HG03457 (cell line): ENCODE measurements around the gene TMEM131L.
"Not testable (repeated sequence)": the region's sequence is repeated elsewhere in the genome, so short reads cannot be mapped to it uniquely, and the experiment has no call there.

Experiments used
- ATAC-seq: cut with Tn5 transposase; IDR thresholded peaks from one replicate; pipeline ENCODE4 v1.9.1; 2021; ENCODE audit warnings: moderate number of reproducible peaks; ENCODE audit not compliant: unreplicated experiment

TMEM131L gene

DNA sequence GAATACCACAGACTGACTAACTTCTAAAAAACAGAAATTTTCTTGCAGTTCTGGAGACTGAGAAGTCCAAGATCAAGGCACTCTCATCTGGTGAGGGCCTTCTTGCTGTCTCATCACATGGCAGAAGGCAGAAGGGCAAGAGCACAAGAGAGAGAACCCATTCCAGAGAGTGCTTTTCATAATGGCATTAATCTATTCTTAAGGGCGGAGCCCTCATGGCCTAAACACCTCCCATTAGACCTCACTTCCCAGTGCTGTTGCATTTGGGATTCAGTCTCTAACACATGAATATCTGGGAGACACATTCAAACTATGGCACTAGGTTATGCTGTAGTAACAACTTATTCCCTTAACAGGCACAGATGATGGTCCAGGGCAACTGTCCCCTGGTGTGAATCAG lies 180.8 kb downstream of the TMEM131L start:
- no peak for ATAC-seq

DNA sequence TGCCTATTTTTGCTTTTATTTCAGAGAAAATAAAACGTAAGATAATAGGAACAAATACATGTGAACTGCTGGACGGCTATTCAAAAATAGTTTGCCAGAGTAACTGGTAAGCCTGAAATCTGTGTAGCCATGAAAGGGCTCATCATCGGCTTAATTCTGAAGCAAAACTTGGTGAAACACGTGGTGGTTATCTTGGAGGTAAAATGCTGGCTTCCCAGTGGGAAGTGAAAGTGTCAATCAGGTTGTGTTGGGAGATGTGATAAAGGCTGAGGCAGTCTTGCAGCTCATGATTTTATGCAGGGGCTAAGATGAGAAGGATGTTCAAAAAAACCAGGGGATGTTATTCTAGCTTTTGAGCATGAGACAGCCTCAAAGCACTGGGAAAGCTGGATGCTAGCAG lies 181.8 kb downstream of the TMEM131L start:
- ATAC-seq: no peak

DNA sequence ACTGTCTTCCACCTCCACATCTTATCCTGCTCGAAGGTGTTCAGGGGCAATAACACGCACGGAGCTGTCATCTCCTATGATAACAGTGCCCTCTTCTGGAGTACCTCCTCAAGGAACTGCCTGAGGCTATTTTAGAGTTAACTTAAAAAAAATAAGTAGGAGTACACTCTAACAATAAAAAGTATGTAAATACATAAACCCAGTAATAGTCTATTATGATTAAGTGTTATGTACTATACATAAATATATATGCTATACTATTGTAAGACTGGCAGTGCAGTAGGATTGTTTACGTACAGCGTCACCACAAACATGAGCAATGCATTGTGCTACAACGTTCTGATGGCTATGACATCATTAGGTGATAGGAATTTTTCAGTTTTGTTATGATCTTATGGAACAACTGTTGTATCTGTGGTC lies 183.4 kb downstream of the TMEM131L start:
- ATAC-seq: no peak

- no peak for ATAC-seq
Observed at GRCh38 chr4:153651116-153651515, 185.0 kb downstream of the TMEM131L start.

DNA sequence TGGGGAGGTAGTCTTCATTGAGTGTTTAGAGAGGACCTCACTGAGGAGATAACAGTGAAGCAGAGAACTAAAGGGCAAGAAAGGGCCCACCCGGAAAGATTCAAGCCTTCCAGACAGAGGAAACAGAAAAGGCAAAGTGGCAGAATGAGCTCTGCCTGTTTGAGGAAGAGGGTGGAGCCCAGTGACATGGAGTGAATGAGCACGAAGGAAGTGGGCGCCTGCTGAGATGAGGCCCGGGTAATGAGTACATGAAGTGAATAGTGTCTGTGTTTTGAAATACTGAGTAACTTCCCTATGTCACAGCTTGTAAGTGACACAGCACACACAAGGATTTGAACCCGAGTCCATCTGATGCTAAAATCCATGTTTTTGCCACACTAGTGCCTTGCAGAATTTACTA lies 185.4 kb downstream of the TMEM131L start:
- no peak for ATAC-seq

DNA sequence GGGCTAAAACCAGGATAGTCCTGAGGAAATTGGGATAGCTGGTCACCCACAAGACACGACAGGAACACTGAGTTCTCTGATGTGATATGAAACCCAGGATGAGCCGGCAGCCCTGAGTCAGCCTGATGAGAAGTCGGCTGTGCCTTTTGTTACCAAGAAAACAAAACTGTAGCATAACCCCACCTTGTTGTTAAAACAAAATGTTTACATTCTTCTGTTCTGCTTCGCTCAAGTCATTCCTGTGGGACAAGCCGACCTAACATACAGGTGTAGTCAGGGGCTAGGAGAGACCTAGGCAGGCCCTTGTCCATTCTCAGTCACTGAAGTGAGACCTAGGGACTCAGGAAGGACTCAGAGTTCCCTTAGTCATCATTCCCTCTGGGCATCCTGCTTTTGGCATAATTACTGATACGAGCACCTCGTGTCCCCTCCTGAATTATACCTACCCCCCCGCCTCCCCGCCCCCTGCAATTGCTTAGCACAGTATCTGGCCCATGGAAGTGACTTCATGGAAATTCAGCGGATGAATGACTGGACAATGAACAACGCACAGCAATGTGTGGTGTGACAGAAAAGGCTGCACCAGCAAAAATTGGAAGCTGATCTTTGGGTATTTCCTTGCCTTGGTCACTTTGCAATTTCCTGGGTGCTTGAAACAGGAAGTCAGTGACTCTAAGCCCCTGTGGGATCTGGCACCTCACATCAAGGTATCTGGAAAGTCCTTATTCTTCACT lies 186.1 kb downstream of the TMEM131L start:
- no peak for ATAC-seq

- no peak for ATAC-seq
Observed at GRCh38 chr4:153655002-153655541, 188.9 kb downstream of the TMEM131L start.

DNA sequence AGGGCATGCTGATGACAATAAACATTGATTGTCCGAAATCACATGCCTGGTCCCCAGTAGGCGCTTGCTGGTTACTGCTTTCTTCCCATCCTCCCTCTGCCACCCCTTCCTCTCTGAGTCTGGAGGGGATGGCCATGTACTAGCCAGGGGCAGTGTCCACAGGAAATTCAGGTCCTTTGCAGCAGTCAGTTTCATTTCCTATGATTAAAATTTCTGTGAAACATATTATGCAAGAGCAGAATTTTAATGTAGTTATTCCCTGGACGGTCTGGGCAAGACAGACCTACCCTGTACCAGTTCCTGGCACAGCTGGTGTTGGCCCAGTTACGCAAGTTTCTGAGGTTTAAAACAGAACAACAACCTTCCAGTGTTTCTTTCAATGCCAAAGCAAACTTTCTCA lies 189.8 kb downstream of the TMEM131L start:
- ATAC-seq: no peak

DNA sequence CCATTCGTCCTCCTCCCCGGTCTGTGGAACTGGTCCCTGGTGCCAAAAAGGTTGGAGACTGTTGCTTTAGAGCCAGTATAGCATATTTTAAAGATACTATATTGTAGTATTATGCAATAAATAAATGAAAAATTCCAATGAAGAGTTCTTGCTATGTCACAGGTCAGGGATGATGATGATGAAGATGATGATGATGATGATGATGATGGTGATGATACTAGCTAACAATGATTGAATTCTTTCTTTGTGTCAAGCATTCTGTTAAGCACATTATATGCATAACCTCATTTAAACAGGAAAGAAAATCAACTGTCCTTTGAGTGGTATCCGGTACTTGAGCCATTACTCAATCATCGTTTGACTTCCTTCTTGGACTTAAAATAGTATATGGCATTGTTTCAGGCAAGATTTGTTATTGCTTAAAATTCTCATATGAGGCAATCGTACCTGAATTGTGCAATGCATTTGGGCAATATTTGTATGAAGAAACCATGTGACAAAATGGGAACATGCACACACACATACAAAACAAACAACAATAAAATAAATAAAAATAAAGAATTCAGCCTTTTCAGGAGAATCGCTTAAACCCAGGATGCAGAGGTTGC lies 195.2 kb downstream of the TMEM131L start:
- no peak for ATAC-seq

- no peak for ATAC-seq
Observed at GRCh38 chr4:153661908-153662307, 195.7 kb downstream of the TMEM131L start.

- ATAC-seq: no peak
Observed at GRCh38 chr4:153663667-153664066, 197.5 kb downstream of the TMEM131L start.

GRCh38 chr4:153666505-153666904 lies 200.3 kb downstream of the TMEM131L start:
- not testable (repeated sequence) for ATAC-seq

DNA sequence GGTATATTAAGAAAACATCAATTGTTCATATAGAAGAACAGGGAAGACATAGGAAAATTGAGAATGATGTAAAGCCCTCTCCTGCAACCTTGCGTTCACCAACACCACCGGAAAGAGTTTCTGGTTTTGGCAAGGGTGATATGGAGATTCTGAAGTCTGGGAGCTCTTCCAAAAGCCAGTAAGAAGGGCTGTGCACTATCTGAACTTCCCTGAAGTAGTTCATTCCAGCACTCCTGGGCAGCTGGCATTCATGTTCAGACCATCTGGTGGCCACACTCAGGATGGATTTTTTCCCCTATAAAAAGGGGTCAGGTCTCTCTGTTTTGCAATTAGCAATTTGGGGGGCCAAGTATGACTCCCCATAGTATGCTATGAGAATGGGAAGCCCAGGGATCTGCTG lies 202.5 kb downstream of the TMEM131L start:
- ATAC-seq: no peak

DNA sequence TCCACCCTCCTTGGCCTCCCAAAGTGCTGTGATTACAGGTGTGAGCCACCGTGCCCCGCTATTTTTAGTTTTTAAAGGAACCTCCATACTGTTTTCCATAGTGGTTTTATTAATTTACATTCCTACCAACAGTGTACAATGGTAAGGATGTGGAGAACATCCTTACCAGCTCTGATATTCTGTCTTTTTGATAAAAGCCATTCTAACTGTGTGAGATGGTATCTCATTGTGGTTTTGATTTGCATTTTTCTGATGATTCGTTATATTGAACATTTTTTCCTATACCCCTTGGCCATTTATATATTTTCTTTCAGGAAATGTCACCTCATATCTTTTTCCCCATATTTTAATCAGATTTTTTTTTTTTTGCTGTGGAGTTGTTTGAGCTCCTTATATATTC lies 203.7 kb downstream of the TMEM131L start:
- ATAC-seq: no peak

- ATAC-seq: no peak
Observed at GRCh38 chr4:153676486-153676885, 210.3 kb downstream of the TMEM131L start.

DNA sequence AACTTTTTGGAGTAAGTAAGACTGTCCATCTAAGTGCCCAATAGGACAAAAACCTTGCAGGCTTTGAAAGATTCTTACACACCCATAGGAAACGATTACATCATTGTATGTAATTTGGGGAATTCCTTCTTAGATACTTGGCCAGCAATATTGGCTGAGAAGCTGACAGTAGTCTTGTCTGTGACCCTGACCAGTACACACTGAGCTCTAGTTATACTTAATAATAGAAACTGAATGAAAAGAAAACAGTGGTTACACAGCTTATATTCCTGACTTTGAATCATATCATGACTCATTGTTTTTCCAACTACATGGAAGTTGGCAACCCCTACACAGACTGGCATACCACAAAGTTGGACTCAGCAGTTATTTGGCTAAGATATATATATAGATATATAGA lies 210.8 kb downstream of the TMEM131L start:
- ATAC-seq: no peak

DNA sequence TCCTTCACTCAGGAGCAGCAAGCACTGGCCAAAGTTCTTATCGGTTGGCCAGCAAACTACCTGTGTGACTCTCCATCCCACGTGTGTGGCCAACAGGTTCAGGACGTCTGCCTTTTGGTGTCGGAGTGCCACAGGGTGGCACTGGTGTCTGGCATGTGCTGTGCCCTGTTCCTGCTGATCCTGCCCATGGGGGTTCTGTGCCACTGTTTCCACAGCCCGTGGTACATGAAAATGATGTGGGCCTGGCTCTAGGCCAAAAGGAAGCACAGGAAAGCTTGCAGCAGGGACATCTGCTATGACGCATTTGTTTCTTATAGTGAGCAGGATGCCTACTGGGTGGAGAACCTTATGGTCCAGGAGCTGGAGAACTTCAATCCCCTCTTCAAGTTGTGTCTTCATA lies 213.3 kb downstream of the TMEM131L start:
- no peak for ATAC-seq

- ATAC-seq: no peak
Observed at GRCh38 chr4:153683763-153684181, 217.6 kb downstream of the TMEM131L start.

DNA sequence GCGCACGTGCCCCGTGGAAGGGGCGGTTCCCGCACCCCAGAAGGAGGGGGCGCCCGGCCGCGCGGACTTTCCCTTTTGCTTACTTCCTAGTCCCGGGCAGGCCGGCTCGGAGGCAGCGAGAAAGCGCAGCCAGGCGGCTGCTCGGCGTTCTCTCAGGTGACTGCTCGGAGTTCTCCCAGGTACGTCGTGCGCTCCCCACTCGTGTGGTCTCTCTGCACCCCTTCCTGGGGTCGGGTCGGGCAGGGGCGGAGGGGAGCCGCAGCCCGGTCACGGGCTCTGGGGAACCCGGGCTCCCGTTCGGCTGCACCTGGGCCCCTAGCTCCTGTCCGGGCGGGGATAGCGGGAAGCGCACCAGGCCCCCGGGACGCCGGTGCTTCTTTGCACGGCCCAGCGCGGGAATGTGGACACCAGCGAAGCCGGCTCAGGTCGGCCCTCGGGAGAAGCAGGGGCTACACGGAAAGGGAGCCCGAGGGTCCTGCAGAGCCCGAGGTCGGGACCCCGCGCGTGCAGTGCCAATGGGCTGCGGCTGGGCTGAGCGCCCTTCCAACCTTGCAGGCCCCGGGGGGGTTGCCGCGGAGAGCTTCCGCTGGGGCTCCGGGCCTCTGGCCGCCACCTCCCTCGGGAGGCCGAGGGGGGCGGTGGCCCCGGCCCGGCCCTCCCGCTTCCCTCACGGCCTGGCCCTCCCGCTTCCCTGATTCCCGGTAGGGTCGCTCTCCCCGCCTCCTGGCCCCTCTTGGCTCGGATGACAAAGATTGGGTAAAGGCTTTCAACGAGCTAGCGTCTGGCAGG lies 218.2 kb downstream of the TMEM131L start, which contains the start of gene TLR2:
Gene TLR2, plus strand, starts transcription at position 99 of the 789 bp plus-strand sequence. CDS start 18,628 bp downstream, outside the sequence.
- ATAC-seq: peak; percentile 96

- peak; percentile 16 for ATAC-seq
Observed at GRCh38 chr4:153684971-153685371, 218.8 kb downstream of the TMEM131L start.
